ENCODE measurements around the gene PELI2. TPM values are rescaled to one million over a fixed set of nuclear protein-coding genes. Genes with fewer than 3 reads are reported as not detected.

PELI2 gene
- total and polyA plus RNA-seq, 5 donors from 2014 or later, result 0.07 to 5.8 (median 1.3) TPM

DNA sequence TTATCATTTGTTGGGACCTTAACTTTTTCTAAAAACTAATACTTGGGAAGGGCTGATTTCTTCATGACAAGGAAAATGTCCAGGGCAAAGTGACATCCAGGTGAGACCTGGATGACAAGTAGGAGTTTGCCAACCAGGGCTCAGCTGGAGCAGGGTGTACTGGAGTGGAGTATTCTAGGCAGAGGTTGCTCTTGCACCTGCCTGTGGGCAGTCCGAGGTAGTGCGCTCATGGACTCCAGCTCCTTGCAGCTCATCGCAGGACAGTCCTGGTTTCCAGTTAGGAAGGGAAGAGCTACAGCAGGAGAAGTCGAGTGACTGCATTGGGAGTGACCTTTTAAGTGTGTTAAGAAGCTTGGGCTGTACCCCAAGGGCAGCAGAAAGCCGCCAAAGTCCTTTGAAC lies 175.9 kb downstream of the PELI2 start:
- Mint-ChIP-seq H3K4me3 (no peak overlapping the region), H3K27me3 (no peaks in the 10 kb centered on the region), H3K4me1 (peaks cover 0 to 3% (median under 1%) of the 10 kb centered on the region in 4 donors), H3K36me3 (peaks cover 26% of the 10 kb centered on the region), H3K9me3 (no peaks in the 10 kb centered on the region), H3K27ac (no peak overlapping the region)
- ATAC-seq (ENCODE audit: low read depth in 2 of 2), result no peak
- no peaks in the 10 kb centered on the region for H3K9me3 ChIP-seq (ENCODE audit: control insufficient read depth in 2 of 2, low read length in 2 of 2)
- no peak overlapping the region for H3K27ac ChIP-seq (ENCODE audit: insufficient read depth, low read length, poor library complexity, severe bottlenecking)
- DNase-seq, result peak in 1 of 3 donors; percentile 8
- H3K4me1 ChIP-seq (ENCODE audit: control insufficient read depth, insufficient read depth, low read length, poor library complexity, severe bottlenecking), result no peaks in the 10 kb centered on the region
- H3K27me3 ChIP-seq (ENCODE audit: control insufficient read depth, insufficient read depth, low read length), result no peaks in the 10 kb centered on the region
- H3K36me3 ChIP-seq (ENCODE audit: control insufficient read depth, insufficient read depth, low read length), result no peaks in the 10 kb centered on the region
- H3K4me3 ChIP-seq (ENCODE audit: low read depth, low read length), result no peak overlapping the region

DNA sequence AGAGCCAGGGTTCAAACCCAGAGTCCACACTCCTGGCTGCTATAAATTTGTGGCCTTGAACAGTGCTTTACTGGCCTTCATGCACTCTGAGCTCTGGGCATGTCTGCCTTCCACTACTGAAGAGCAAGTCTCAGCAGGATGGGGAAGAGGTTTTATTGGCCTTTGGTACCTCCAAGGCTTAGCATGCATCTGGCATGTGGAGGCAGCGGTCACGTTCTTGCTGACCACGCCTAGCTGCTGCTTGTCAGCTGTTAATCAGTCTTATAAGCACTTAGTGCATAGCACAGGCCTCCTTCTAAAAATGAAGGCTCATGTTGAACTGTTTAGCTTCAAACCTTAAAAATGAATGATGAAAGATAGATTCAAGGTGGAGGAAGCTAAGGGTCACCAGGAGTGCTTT lies 177.5 kb downstream of the PELI2 start:
- Histone ChIP-seq H3K4me1 (ENCODE audit: control insufficient read depth, insufficient read depth, low read length, poor library complexity, severe bottlenecking) (no peaks in the 10 kb centered on the region), H3K27ac (ENCODE audit: insufficient read depth, low read length, poor library complexity, severe bottlenecking) (no peak overlapping the region), H3K9me3 (ENCODE audit: control insufficient read depth in 2 of 2, low read length in 2 of 2) (no peaks in the 10 kb centered on the region), H3K36me3 (ENCODE audit: control insufficient read depth, insufficient read depth, low read length) (no peaks in the 10 kb centered on the region), H3K4me3 (ENCODE audit: low read depth, low read length) (no peak overlapping the region), H3K27me3 (ENCODE audit: control insufficient read depth, insufficient read depth, low read length) (no peaks in the 10 kb centered on the region)
- H3K4me1 Mint-ChIP-seq, result peaks cover 0 to 3% (median under 1%) of the 10 kb centered on the region in 4 donors
- H3K4me3 Mint-ChIP-seq, result no peak overlapping the region
- no peaks in the 10 kb centered on the region for H3K27me3 Mint-ChIP-seq
- peaks cover 26% of the 10 kb centered on the region for H3K36me3 Mint-ChIP-seq
- ATAC-seq (ENCODE audit: low read depth in 2 of 2) (no peak), DNase-seq (no peak)
- no peaks in the 10 kb centered on the region for H3K9me3 Mint-ChIP-seq
- H3K27ac Mint-ChIP-seq, result no peak overlapping the region

DNA sequence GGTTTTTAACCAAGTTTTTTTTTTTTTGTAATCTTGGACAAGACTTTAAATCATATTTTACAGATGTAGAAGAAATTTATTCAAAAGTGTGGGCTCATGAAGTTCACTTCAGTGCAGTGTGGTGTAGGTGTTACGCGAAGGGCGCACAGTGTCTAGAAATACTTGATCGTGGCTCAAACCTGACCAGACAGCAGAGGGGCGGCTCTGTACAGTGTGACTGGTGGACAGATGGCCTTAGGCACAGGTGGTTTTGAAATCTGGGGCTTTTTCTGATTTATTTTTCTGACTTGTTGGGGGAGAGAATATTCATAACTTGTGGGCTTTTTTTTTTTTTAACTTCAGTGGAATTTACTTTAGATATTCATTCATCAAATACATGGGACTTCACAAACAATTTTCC lies 179.2 kb downstream of the PELI2 start:
- no peak for DNase-seq
- no peak for ATAC-seq (ENCODE audit: low read depth in 2 of 2)
- Histone ChIP-seq H3K27ac (ENCODE audit: insufficient read depth, low read length, poor library complexity, severe bottlenecking) (no peak overlapping the region), H3K9me3 (ENCODE audit: control insufficient read depth in 2 of 2, low read length in 2 of 2) (no peaks in the 10 kb centered on the region), H3K27me3 (ENCODE audit: control insufficient read depth, insufficient read depth, low read length) (no peaks in the 10 kb centered on the region), H3K36me3 (ENCODE audit: control insufficient read depth, insufficient read depth, low read length) (no peaks in the 10 kb centered on the region), H3K4me1 (ENCODE audit: control insufficient read depth, insufficient read depth, low read length, poor library complexity, severe bottlenecking) (no peaks in the 10 kb centered on the region), H3K4me3 (ENCODE audit: low read depth, low read length) (no peak overlapping the region)
- Mint-ChIP-seq H3K4me1 (peaks cover 0 to 3% (median under 1%) of the 10 kb centered on the region in 4 donors), H3K9me3 (no peaks in the 10 kb centered on the region), H3K4me3 (no peak overlapping the region), H3K36me3 (peaks cover 20% of the 10 kb centered on the region), H3K27ac (no peak overlapping the region), H3K27me3 (no peaks in the 10 kb centered on the region)

DNA sequence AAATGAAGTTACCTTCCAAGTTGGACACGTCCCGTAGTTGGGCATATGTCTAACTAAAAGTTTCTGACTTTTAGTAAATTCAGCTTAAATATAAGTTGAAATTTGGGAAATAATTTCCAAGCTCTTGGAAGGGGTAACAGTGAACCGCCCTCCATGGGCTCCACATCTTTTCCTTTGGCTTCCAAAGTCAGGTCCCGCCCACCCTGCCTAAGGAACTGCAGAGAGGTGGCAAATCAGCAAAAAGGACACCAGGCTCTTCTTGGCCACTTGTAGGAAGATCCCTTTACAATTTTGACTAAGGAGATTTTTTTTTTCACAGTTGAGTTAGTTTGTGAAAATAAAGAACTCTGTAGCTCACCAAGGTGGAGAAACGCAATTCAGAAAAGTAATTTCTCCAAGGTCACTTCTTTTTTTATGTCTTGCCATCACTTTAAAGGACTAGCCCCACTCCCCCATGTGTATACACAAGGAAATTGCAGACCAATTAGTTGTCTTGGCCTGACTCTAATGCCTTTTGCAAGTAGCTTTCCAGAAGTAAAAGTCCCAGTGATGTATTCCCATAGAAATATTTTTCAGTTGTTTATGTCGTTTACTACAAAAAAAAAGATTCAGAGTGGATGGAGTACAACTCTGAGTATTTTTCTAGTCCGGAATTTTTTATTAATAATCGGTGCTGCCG lies 181.2 kb downstream of the PELI2 start:
- Histone ChIP-seq H3K4me3 (ENCODE audit: low read depth, low read length) (no peak overlapping the region), H3K4me1 (ENCODE audit: control insufficient read depth, insufficient read depth, low read length, poor library complexity, severe bottlenecking) (no peaks in the 10 kb centered on the region), H3K27ac (ENCODE audit: insufficient read depth, low read length, poor library complexity, severe bottlenecking) (no peak overlapping the region), H3K9me3 (ENCODE audit: control insufficient read depth in 2 of 2, low read length in 2 of 2) (no peaks in the 10 kb centered on the region), H3K36me3 (ENCODE audit: control insufficient read depth, insufficient read depth, low read length) (no peaks in the 10 kb centered on the region), H3K27me3 (ENCODE audit: control insufficient read depth, insufficient read depth, low read length) (no peaks in the 10 kb centered on the region)
- Mint-ChIP-seq H3K27me3 (no peaks in the 10 kb centered on the region), H3K27ac (no peak overlapping the region), H3K36me3 (peaks cover 20% of the 10 kb centered on the region), H3K4me1 (peaks cover 0 to 3% (median under 1%) of the 10 kb centered on the region in 4 donors), H3K9me3 (peaks cover 0 to 2% (median 0%) of the 10 kb centered on the region in 7 donors), H3K4me3 (no peak overlapping the region)
- DNase-seq (no peak), ATAC-seq (ENCODE audit: low read depth in 2 of 2) (no peak)

DNA sequence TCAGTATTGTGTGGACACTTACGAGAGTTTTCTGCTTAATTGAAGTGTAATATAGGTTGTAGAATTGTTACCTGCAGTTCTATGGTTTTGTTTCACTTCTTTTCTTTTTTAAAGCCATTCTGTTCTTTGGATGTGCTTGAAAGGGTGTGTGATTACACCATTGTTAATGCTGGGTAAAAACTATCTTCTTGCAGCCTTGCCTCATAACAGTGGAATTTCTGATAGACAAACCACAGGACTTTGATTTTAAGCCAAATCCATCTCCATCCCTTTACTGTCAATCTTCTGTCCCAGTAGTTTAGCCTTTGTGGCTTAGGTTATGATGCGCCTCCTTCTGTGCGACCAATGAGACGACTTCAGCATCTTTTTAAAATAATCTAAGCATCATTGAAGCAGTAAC lies 182.3 kb downstream of the PELI2 start:
- no peaks in the 10 kb centered on the region for H3K27me3 Mint-ChIP-seq
- no peak overlapping the region for H3K4me3 Mint-ChIP-seq
- DNase-seq, result no peak
- peaks cover 0 to 3% (median under 1%) of the 10 kb centered on the region in 4 donors for H3K4me1 Mint-ChIP-seq
- H3K9me3 Mint-ChIP-seq, result peaks cover 0 to 5% (median 0%) of the 10 kb centered on the region in 7 donors
- no peaks in the 10 kb centered on the region for H3K9me3 ChIP-seq (ENCODE audit: control insufficient read depth in 2 of 2, low read length in 2 of 2)
- H3K36me3 ChIP-seq (ENCODE audit: control insufficient read depth, insufficient read depth, low read length), result no peaks in the 10 kb centered on the region
- no peaks in the 10 kb centered on the region for H3K4me1 ChIP-seq (ENCODE audit: control insufficient read depth, insufficient read depth, low read length, poor library complexity, severe bottlenecking)
- no peak overlapping the region for H3K27ac Mint-ChIP-seq
- H3K36me3 Mint-ChIP-seq, result peaks cover 14% of the 10 kb centered on the region
- no peaks in the 10 kb centered on the region for H3K27me3 ChIP-seq (ENCODE audit: control insufficient read depth, insufficient read depth, low read length)
- H3K27ac ChIP-seq (ENCODE audit: insufficient read depth, low read length, poor library complexity, severe bottlenecking), result no peak overlapping the region
- no peak for ATAC-seq (ENCODE audit: low read depth in 2 of 2)
- H3K4me3 ChIP-seq (ENCODE audit: low read depth, low read length), result no peak overlapping the region

DNA sequence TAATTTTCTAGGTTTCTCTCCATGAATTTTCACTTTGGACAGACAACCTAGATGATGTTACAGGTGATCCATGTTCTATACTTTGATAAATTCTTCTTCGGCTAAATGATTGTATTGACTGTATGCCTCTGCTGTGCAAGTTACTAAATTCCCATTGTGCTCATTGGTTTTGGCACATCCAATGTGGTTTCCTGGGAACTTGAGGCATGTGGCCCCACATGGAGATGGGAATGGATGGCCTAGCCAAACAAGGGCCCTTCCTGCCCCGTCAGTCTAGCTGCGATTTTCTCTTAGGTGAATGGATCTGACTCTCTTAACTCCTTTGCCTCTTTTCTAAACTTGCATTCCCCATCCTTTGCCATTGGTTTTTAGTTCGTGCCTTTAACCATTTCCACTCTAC lies 186.2 kb downstream of the PELI2 start:
- Mint-ChIP-seq H3K27ac (no peak overlapping the region), H3K27me3 (no peaks in the 10 kb centered on the region), H3K4me3 (no peak overlapping the region), H3K36me3 (no peaks in the 10 kb centered on the region), H3K9me3 (peaks cover 0 to 5% (median 0%) of the 10 kb centered on the region in 7 donors), H3K4me1 (no peaks in the 10 kb centered on the region)
- H3K9me3 ChIP-seq (ENCODE audit: control insufficient read depth in 2 of 2, low read length in 2 of 2), result no peaks in the 10 kb centered on the region
- H3K4me1 ChIP-seq (ENCODE audit: control insufficient read depth, insufficient read depth, low read length, poor library complexity, severe bottlenecking), result no peaks in the 10 kb centered on the region
- no peaks in the 10 kb centered on the region for H3K36me3 ChIP-seq (ENCODE audit: control insufficient read depth, insufficient read depth, low read length)
- DNase-seq (no peak), ATAC-seq (ENCODE audit: low read depth in 2 of 2) (no peak)
- H3K4me3 ChIP-seq (ENCODE audit: low read depth, low read length), result no peak overlapping the region
- H3K27ac ChIP-seq (ENCODE audit: insufficient read depth, low read length, poor library complexity, severe bottlenecking), result no peak overlapping the region
- no peaks in the 10 kb centered on the region for H3K27me3 ChIP-seq (ENCODE audit: control insufficient read depth, insufficient read depth, low read length)

DNA sequence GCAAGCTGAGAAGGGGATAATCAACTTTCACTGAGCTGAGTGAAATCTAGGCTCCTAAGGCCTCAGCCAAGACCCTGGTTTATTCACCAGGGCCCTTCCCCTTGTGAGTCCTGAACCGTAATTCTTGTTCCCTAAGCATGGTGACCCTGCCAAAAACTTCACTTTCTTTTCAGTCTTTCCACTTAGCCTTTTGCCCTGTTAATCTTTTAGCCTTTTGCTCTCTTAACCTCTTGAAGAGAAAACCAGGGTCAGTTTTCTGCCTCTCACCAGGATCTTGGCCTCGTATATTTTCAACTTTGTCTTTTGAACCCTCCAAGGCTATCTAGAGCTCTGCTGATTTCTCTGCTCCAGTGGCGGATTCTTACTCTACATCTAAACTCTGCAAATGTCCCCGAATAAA lies 191.0 kb downstream of the PELI2 start:
- Mint-ChIP-seq H3K4me3 (no peak overlapping the region), H3K36me3 (no peaks in the 10 kb centered on the region), H3K4me1 (no peaks in the 10 kb centered on the region), H3K27ac (no peak overlapping the region), H3K27me3 (no peaks in the 10 kb centered on the region), H3K9me3 (peaks cover 0 to 5% (median 1%) of the 10 kb centered on the region in 7 donors)
- ATAC-seq (ENCODE audit: low read depth in 2 of 2) (no peak), DNase-seq (no peak)
- no peak overlapping the region for H3K27ac ChIP-seq (ENCODE audit: insufficient read depth, low read length, poor library complexity, severe bottlenecking)
- no peaks in the 10 kb centered on the region for H3K36me3 ChIP-seq (ENCODE audit: control insufficient read depth, insufficient read depth, low read length)
- no peaks in the 10 kb centered on the region for H3K9me3 ChIP-seq (ENCODE audit: control insufficient read depth in 2 of 2, low read length in 2 of 2)
- H3K27me3 ChIP-seq (ENCODE audit: control insufficient read depth, insufficient read depth, low read length), result no peaks in the 10 kb centered on the region
- H3K4me1 ChIP-seq (ENCODE audit: control insufficient read depth, insufficient read depth, low read length, poor library complexity, severe bottlenecking), result no peaks in the 10 kb centered on the region
- H3K4me3 ChIP-seq (ENCODE audit: low read depth, low read length), result no peak overlapping the region

DNA sequence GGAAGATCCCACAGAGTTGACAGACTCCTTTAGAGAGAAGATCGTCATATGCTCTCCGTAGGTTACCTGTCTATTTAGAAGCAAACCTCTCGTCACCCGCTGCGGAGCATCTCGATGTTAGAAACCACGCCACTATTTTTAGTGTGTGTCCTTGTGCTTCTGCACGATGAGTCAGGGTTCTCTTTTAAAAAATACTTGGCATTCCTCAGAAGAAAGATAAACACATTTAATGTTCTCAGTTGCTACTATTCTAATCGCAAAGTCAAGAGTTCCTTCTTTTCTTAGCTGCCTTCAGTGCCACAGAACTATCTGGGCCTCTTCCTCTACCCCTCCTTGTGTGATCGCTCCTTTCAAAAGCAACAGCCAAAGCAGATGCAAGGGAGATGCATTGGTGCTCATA lies 192.4 kb downstream of the PELI2 start:
- H3K36me3 Mint-ChIP-seq, result peaks cover 9% of the 10 kb centered on the region
- H3K4me3 Mint-ChIP-seq, result no peak overlapping the region

More for the DNA sequence above, 192.4 kb downstream of the PELI2 start:
- Histone ChIP-seq H3K27me3 (ENCODE audit: control insufficient read depth, insufficient read depth, low read length) (no peaks in the 10 kb centered on the region), H3K4me3 (ENCODE audit: low read depth, low read length) (no peak overlapping the region), H3K36me3 (ENCODE audit: control insufficient read depth, insufficient read depth, low read length) (no peaks in the 10 kb centered on the region), H3K27ac (ENCODE audit: insufficient read depth, low read length, poor library complexity, severe bottlenecking) (no peak overlapping the region), H3K9me3 (ENCODE audit: control insufficient read depth in 2 of 2, low read length in 2 of 2) (no peaks in the 10 kb centered on the region), H3K4me1 (ENCODE audit: control insufficient read depth, insufficient read depth, low read length, poor library complexity, severe bottlenecking) (no peaks in the 10 kb centered on the region)
- ATAC-seq (ENCODE audit: low read depth in 2 of 2) (no peak), DNase-seq (no peak)
- Mint-ChIP-seq H3K27me3 (no peaks in the 10 kb centered on the region), H3K4me1 (peaks cover 0 to 3% (median 0%) of the 10 kb centered on the region in 4 donors), H3K27ac (no peak overlapping the region), H3K9me3 (peaks cover 0 to 4% (median 1%) of the 10 kb centered on the region in 7 donors)

All from CD4-positive, CD25-positive, alpha-beta regulatory T cell (primary cell).